ENCODE data around the gene HOXC13.
A peak's percentile ranks its signal among the peaks of the same experiment; 100 is the strongest.

HOXC13 gene

GRCh38 chr12:53931844-53932581, 6.6 kb upstream of the HOXC13 start:
- DNase-seq (ENCODE audit: low read depth in 2 of 2): no peak
- no peak for TF ChIP-seq CTCF (IDR thresholded peaks at IDR 0.05; ENCODE audit: low read depth, low read length)
- no peak overlapping the region for H3K4me3 ChIP-seq (replicated peaks in 1 of 2; ENCODE audit: low read depth in 2 of 2, low read length in 2 of 2)

- H3K4me3 ChIP-seq (replicated peaks in 1 of 2; ENCODE audit: low read depth in 2 of 2, low read length in 2 of 2): no peak overlapping the region
- DNase-seq (ENCODE audit: low read depth in 2 of 2): no peak
- TF ChIP-seq CTCF (IDR thresholded peaks at IDR 0.05; ENCODE audit: low read depth, low read length): no peak
Measured at GRCh38 chr12:53932915-53933314, 5.7 kb upstream of the HOXC13 start.

GRCh38 chr12:53935383-53936341, 3.0 kb upstream of the HOXC13 start:
- peak in 1 of 2 donors; percentile 8 for DNase-seq (ENCODE audit: low read depth in 2 of 2)
- no peak for TF ChIP-seq CTCF (IDR thresholded peaks at IDR 0.05; ENCODE audit: low read depth, low read length)
- H3K4me3 ChIP-seq (replicated peaks in 1 of 2; ENCODE audit: low read depth in 2 of 2, low read length in 2 of 2): no peak overlapping the region

- no peak overlapping the region for H3K4me3 ChIP-seq (replicated peaks in 1 of 2; ENCODE audit: low read depth in 2 of 2, low read length in 2 of 2)
- DNase-seq (ENCODE audit: low read depth in 2 of 2): no peak
- TF ChIP-seq CTCF (IDR thresholded peaks at IDR 0.05; ENCODE audit: low read depth, low read length): no peak
Measured at GRCh38 chr12:53937099-53937498, 1.5 kb upstream of the HOXC13 start.

- no peak for DNase-seq (ENCODE audit: low read depth in 2 of 2)
- H3K4me3 ChIP-seq (replicated peaks in 1 of 2; ENCODE audit: low read depth in 2 of 2, low read length in 2 of 2): no peak overlapping the region
- no peak for TF ChIP-seq CTCF (IDR thresholded peaks at IDR 0.05; ENCODE audit: low read depth, low read length)
Measured at GRCh38 chr12:53937596-53938325, 870 bp upstream of the HOXC13 start.
